HPDE6-E6E7 (cell line): ENCODE measurements around the gene ZNF608.
A peak's percentile ranks its signal among the peaks of the same experiment; 100 is the strongest.

Experiments
- DNase-seq: peaks from one replicate; pipeline ENCODE4 v3.0.0; 2011; ENCODE audit warnings: missing footprints; ENCODE audit errors: extremely low spot score

Gene ZNF608

GRCh38 chr5:124752854-124753720 lies 6.6 kb upstream of the ZNF608 start:
- DNase-seq: no peak

DNA sequence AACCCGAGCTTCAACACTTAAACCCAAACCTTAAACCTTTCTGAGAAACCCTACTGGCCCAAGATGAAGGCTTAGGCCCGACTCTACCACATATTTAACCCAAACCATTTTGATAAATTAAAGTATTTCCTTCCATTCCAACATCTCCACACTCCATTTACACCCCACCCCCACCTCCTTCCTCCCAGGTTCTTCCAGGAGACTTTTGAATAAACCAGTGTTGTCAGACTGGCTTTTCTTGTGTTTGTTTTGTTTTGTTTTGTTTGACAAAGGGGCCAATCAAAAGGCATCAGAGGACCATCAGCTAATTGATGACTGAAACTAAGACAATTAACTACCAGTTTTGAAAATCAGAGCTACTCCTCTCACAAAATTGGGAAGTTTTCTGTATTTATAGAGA lies 4.6 kb upstream of the ZNF608 start:
- DNase-seq: no peak

GRCh38 chr5:124748687-124749594 lies 2.5 kb upstream of the ZNF608 start:
- peak; percentile 81 for DNase-seq

DNA sequence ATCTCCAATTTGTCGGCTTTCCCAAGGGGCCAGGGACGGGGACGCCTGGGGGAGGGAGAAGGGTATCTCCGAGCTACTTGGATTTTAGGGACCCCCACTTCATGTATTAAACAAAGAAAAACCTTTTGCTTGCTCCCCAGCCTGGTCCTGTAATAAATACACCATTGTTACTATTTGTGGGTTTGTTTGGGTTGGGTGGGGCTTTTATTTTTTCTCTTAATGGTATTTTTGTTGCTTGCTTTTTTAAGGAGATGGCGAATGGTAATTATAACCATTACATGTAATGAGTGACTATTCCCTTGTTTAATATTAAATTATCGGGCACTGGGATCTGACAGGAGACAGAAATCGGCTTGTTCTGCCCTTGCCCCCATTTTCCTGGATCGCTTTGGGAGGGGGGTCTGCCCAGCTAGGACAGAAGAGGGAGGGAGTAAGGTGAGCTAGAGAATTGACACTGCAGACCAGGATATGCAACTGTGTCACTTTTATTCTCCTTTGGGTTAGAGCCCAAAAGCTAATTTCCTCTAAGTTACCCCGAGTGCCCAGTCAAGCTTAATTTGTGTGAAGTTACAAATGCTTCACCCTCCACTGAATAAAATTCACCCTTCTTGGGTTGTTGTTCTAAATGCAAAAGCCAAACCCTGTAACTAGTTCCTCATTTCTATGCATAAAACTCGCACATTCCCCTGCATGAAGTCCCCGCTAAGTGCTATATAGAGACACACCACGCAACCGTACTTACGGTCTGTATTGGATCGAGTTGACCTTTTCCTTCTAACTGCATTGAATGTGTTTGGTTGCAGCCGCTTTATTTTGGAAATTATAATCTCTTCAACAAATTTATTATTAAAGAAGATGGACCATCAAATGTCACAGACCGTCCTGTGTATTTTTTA lies 1.6 kb upstream of the ZNF608 start:
- no peak for DNase-seq

- DNase-seq: no peak
Measured at GRCh38 chr5:124746916-124747790, 714 bp upstream of the ZNF608 start.

GRCh38 chr5:124745007-124745927 lies 1.2 kb downstream of the ZNF608 start:
- DNase-seq: no peak

GRCh38 chr5:124744170-124744971 lies 2.1 kb downstream of the ZNF608 start:
- DNase-seq: no peak

GRCh38 chr5:124743602-124744169 lies 2.8 kb downstream of the ZNF608 start:
- no peak for DNase-seq

GRCh38 chr5:124742983-124743601 lies 3.3 kb downstream of the ZNF608 start:
- peak; percentile 75 for DNase-seq

DNA sequence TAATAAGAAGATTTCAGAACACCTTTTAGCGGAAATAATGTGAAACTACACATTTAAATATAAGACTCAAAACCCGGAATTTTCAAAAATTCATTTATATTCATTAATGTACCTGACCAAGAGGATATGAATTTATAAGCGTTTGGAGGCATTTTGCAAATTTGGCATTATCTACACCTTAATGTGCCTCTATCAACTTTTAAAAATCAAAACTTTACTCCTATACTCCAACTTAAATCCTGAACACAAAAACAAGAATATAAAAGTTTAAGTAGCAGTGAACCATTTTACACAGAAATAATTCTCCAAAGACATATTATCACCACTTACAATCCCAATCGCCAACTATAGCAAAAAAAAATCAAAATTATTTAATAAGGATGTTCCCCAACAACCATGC lies 3.9 kb downstream of the ZNF608 start:
- no peak for DNase-seq

GRCh38 chr5:124741711-124742496 lies 4.5 kb downstream of the ZNF608 start:
- peak; percentile 54 for DNase-seq

- no peak for DNase-seq
Measured at GRCh38 chr5:124740991-124741583, 5.4 kb downstream of the ZNF608 start.

GRCh38 chr5:124740071-124740470 lies 6.4 kb downstream of the ZNF608 start:
- DNase-seq: no peak

- DNase-seq: no peak
Measured at GRCh38 chr5:124739634-124740025, 6.8 kb downstream of the ZNF608 start.

GRCh38 chr5:124738681-124739633 lies 7.5 kb downstream of the ZNF608 start:
- DNase-seq: no peak

DNA sequence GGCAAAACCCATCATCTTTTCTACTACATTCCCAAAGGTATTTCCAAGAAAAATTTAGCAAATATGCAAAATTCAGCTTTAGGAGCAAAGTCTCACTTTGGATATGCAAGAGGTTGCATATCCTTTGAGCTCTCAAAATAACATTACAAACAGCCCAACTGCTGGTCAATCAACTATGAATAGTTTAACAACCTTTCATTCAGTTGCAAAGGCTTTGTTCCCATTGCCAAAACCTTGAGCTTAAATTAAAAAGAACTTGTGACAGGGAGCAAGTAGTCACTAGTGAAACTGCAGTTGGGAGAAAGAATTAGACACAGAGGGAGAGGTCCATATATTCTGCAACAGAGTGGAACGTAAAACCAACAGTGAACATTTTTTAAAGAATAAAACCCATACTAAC lies 8.8 kb downstream of the ZNF608 start:
- no peak for DNase-seq
